Measurements from ENCODE around the gene CHRNA4.

DNA sequence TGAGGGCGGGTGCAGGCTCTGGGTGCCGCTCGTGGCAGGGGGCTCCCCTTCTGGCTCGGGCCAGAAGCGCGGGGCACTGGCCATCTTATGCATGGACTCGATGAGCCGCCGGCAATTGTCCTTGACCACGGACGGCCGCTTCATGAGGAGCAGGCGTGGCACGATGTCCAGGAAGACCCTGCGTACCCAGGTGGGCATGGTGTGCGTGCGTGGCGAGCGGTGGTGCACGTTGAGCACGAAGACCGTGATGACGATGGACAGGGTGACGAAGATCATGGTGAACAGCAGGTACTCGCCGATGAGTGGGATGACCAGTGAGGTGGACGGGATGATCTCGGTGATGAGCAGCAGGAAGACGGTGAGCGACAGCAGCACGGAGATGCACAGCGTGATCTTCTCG, 11.0 kb downstream of the CHRNA4 start:
- TF ChIP-seq, protein P1, sequence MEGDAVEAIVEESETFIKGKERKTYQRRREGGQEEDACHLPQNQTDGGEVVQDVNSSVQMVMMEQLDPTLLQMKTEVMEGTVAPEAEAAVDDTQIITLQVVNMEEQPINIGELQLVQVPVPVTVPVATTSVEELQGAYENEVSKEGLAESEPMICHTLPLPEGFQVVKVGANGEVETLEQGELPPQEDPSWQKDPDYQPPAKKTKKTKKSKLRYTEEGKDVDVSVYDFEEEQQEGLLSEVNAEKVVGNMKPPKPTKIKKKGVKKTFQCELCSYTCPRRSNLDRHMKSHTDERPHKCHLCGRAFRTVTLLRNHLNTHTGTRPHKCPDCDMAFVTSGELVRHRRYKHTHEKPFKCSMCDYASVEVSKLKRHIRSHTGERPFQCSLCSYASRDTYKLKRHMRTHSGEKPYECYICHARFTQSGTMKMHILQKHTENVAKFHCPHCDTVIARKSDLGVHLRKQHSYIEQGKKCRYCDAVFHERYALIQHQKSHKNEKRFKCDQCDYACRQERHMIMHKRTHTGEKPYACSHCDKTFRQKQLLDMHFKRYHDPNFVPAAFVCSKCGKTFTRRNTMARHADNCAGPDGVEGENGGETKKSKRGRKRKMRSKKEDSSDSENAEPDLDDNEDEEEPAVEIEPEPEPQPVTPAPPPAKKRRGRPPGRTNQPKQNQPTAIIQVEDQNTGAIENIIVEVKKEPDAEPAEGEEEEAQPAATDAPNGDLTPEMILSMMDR (IDR thresholded peaks at IDR 0.05): no peak
- no peak for TF ChIP-seq SIN3A (IDR thresholded peaks at IDR 0.05; ENCODE audit: borderline replicate concordance, insufficient read depth, low read depth, low read length)
- TF ChIP-seq, protein P2, sequence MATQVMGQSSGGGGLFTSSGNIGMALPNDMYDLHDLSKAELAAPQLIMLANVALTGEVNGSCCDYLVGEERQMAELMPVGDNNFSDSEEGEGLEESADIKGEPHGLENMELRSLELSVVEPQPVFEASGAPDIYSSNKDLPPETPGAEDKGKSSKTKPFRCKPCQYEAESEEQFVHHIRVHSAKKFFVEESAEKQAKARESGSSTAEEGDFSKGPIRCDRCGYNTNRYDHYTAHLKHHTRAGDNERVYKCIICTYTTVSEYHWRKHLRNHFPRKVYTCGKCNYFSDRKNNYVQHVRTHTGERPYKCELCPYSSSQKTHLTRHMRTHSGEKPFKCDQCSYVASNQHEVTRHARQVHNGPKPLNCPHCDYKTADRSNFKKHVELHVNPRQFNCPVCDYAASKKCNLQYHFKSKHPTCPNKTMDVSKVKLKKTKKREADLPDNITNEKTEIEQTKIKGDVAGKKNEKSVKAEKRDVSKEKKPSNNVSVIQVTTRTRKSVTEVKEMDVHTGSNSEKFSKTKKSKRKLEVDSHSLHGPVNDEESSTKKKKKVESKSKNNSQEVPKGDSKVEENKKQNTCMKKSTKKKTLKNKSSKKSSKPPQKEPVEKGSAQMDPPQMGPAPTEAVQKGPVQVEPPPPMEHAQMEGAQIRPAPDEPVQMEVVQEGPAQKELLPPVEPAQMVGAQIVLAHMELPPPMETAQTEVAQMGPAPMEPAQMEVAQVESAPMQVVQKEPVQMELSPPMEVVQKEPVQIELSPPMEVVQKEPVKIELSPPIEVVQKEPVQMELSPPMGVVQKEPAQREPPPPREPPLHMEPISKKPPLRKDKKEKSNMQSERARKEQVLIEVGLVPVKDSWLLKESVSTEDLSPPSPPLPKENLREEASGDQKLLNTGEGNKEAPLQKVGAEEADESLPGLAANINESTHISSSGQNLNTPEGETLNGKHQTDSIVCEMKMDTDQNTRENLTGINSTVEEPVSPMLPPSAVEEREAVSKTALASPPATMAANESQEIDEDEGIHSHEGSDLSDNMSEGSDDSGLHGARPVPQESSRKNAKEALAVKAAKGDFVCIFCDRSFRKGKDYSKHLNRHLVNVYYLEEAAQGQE (IDR thresholded peaks at IDR 0.05; ENCODE audit: insufficient read depth in 1 of 2, low read depth in 2 of 2, low read length in 1 of 2): no peak
